IMR-90 (cell line): ENCODE results near the gene FOXM1. TPM values are rescaled to one million over a fixed set of nuclear protein-coding genes. Genes with fewer than 3 reads are reported as not detected.

Source experiments
- ATAC-seq: fragments of 200-7000 bp; cut with Tn5 transposase; 2 replicates; pipeline ENCODE4 v1.9.1; 2020; ENCODE audit warnings: low read depth, mild to moderate bottlenecking, moderate library complexity
- BruUV-seq: library from RNA; stranded (reverse); fragments of 400-500 nt; replicated peaks from 2 replicates; lab custom pipeline; 2021; lab: Mats Ljungman, UMichigan
- CTCF ChIA-PET: fragments of 300-600 bp; formaldehyde crosslinking; extraction: SDS; loops from one replicate; lab custom pipeline; 2021; ENCODE audit warnings: antibody characterized with exemption; lab: Yijun Ruan, JAX
- POLR2A ChIA-PET: fragments of 300-600 bp; sonication (Branson Sonifier 250); formaldehyde crosslinking; loops from one replicate; lab custom pipeline; 2022; ENCODE audit warnings: antibody characterized with exemption; ENCODE audit not compliant: unreplicated experiment; lab: Charles Lee
- DNase-seq: peaks from one replicate; pipeline ENCODE4 v3.0.0; 2013
- H2AFZ ChIP-seq: replicated peaks from 2 replicates; pipeline ENCODE3; 2013; ENCODE audit warnings: low read length, mild to moderate bottlenecking; ENCODE audit not compliant: poor library complexity
- H2AK5ac ChIP-seq: 2 replicates; pipeline ENCODE4 v1.6.1; 2013; ENCODE audit warnings: low read depth, low read length, inconsistent platforms
- H2AK9ac ChIP-seq: replicated peaks from 2 replicates; pipeline ENCODE3; 2013; ENCODE audit warnings: mild to moderate bottlenecking, low read depth, low read length, moderate library complexity; ENCODE audit not compliant: poor library complexity
- H2BK120ac ChIP-seq: 2 replicates; pipeline ENCODE4 v1.6.1; 2013; ENCODE audit warnings: low read depth, low read length, inconsistent platforms
- H2BK15ac ChIP-seq: 3 replicates; pipeline ENCODE4 v1.6.1; 2013; ENCODE audit warnings: low read depth, low read length, inconsistent platforms
- H2BK20ac ChIP-seq: 2 replicates; pipeline ENCODE4 v1.6.1; 2013; ENCODE audit warnings: low read depth, mild to moderate bottlenecking, inconsistent platforms, low read length, moderate library complexity
- H2BK5ac ChIP-seq: 2 replicates; pipeline ENCODE4 v1.6.1; 2013; ENCODE audit warnings: mild to moderate bottlenecking, low read depth, low read length, inconsistent platforms; ENCODE audit not compliant: poor library complexity, severe bottlenecking
- H3K14ac ChIP-seq: replicated peaks from 2 replicates; pipeline ENCODE4 v1.6.1; 2013; ENCODE audit warnings: low read depth, low read length, inconsistent platforms
- H3K18ac ChIP-seq: 2 replicates; pipeline ENCODE4 v1.6.1; 2013; ENCODE audit warnings: low read depth, low read length, control low read depth
- H3K23ac ChIP-seq: 2 replicates; pipeline ENCODE4 v1.6.1; 2013; ENCODE audit warnings: low read depth, low read length, inconsistent platforms
- H3K27ac ChIP-seq: 2 replicates; pipeline ENCODE4 v1.5.1; 2013; ENCODE audit warnings: mild to moderate bottlenecking, control low read depth, low read length; ENCODE audit not compliant: insufficient read depth
- H3K27me3 ChIP-seq: 2 replicates; pipeline ENCODE4 v1.6.1; 2013; ENCODE audit warnings: low read length; ENCODE audit not compliant: control insufficient read depth, insufficient read depth
- H3K36me3 ChIP-seq: 2 replicates; pipeline ENCODE4 v1.6.1; 2013; ENCODE audit warnings: low read length, mixed read lengths; ENCODE audit not compliant: control insufficient read depth, insufficient read depth
- H3K4ac ChIP-seq: 2 replicates; pipeline ENCODE4 v1.6.1; 2013; ENCODE audit warnings: low read depth, low read length, inconsistent platforms
- H3K4me1 ChIP-seq: 2 replicates; pipeline ENCODE4 v1.6.1; 2013; ENCODE audit warnings: low read length, mixed read lengths; ENCODE audit not compliant: control insufficient read depth, insufficient read depth
- H3K4me2 ChIP-seq: 2 replicates; pipeline ENCODE4 v1.6.1; 2013; ENCODE audit warnings: low read depth, mild to moderate bottlenecking, control low read depth, low read length, moderate library complexity
- H3K4me3 ChIP-seq: 2 replicates; pipeline ENCODE4 v1.5.1; 2013; ENCODE audit warnings: low read depth, mild to moderate bottlenecking, control low read depth, low read length, moderate library complexity; ENCODE audit not compliant: insufficient read depth
- H3K56ac ChIP-seq: 2 replicates; pipeline ENCODE4 v1.6.1; 2013; ENCODE audit warnings: low read length, inconsistent platforms; ENCODE audit not compliant: insufficient read depth; ENCODE audit errors: extremely low read depth
- H3K79me1 ChIP-seq, 2 experiments: 2 replicates each; pipeline ENCODE4 v1.6.1; 2013; ENCODE audit warnings: low read length in 2 of 2, inconsistent platforms in 1 of 2, low read depth in 1 of 2
- H3K9ac ChIP-seq: 2 replicates; pipeline ENCODE4 v1.6.1; 2013; ENCODE audit warnings: low read depth, low read length, control low read depth
- H3K9me1 ChIP-seq: 2 replicates; pipeline ENCODE4 v1.6.1; 2013; ENCODE audit warnings: low read length, inconsistent platforms; ENCODE audit not compliant: insufficient read depth
- H3K9me3 ChIP-seq: 2 replicates; pipeline ENCODE4 v1.6.1; 2013; ENCODE audit warnings: low read length; ENCODE audit not compliant: control insufficient read depth, insufficient read depth
- H4K20me1 ChIP-seq: 2 replicates; pipeline ENCODE4 v1.6.1; 2013; ENCODE audit warnings: low read length, inconsistent platforms; ENCODE audit not compliant: insufficient read depth
- H4K5ac ChIP-seq: 2 replicates; pipeline ENCODE4 v1.6.1; 2013; ENCODE audit warnings: mild to moderate bottlenecking, low read depth, low read length, control low read depth
- H4K8ac ChIP-seq, 2 experiments: 2 replicates each; pipeline ENCODE4 v1.6.1; 2013; ENCODE audit warnings: low read depth in 2 of 2, low read length in 2 of 2, control low read depth in 1 of 2, inconsistent platforms in 1 of 2
- H4K91ac ChIP-seq: 2 replicates; pipeline ENCODE4 v1.6.1; 2013; ENCODE audit warnings: low read depth, low read length, inconsistent platforms; ENCODE audit not compliant: insufficient read depth
- BHLHE40 ChIP-seq: fragments of 150-350 bp; IDR thresholded peaks from 2 replicates; pipeline ENCODE4 v1.6.1; 2016; ENCODE audit warnings: mild to moderate bottlenecking, low read depth, low read length
- FOS ChIP-seq: fragments of 150-350 bp; IDR thresholded peaks from 2 replicates; pipeline ENCODE4 v1.6.1; 2016; ENCODE audit warnings: low read depth, low read length
- NFE2L2 ChIP-seq: fragments of 150-350 bp; IDR thresholded peaks from 2 replicates; pipeline ENCODE4 v1.6.1; 2016; ENCODE audit warnings: low read depth, mild to moderate bottlenecking, low read length
- POLR2A ChIP-seq: IDR thresholded peaks from 2 replicates; pipeline ENCODE4 v1.6.1; 2012; ENCODE audit warnings: mild to moderate bottlenecking, low read depth, low read length
- SMC3 ChIP-seq: fragments of 150-350 bp; IDR thresholded peaks from 2 replicates; pipeline ENCODE4 v1.6.1; 2016; ENCODE audit warnings: low read depth, mild to moderate bottlenecking, antibody characterized with exemption, low read length, moderate library complexity
- WGBS, 2 experiments: methylation state at CpG; one replicate each; pipeline versions ENCODE4 v1.1.5 to v1.1.7; 2013; ENCODE audit warnings: missing lambda C conversion rate in 2 of 2; ENCODE audit not compliant: insufficient read length in 1 of 2; ENCODE audit errors: extremely low coverage in 2 of 2; 5-methylcytosine and 5-hydroxymethylcytosine counted together
- dilution Hi-C: fragments of 300-500 bp; cut with HindIII; formaldehyde crosslinking; loops from one replicate; pipeline ENCODE4 v1.14.3; 2018; ENCODE audit warnings: low sequenced_read_pairs; ENCODE audit not compliant: unreplicated experiment
- in situ Hi-C: fragments of 300-500 bp; cut with MboI; formaldehyde crosslinking; loops from 3 replicates; pipeline ENCODE4 v1.14.3; 2019; ENCODE audit warnings: low sequenced_read_pairs, inconsistent platforms, mixed read lengths
- intact Hi-C: fragments of 100-400 bp; cut with micrococcal nuclease; formaldehyde crosslinking; loops from 2 replicates; pipeline ENCODE4 v1.10.0; 2022
- polyA plus RNA-seq, 3 experiments: library from polyadenylated mRNA; depleted of rRNA; stranded (reverse); fragments of >200 nt; gene quantifications; 2 replicates each; pipeline ENCODE4 v1.2.3, GENCODE V29; 2012; ENCODE audit warnings: low replicate concordance in 1 of 3
- total RNA-seq: library from RNA; depleted of rRNA; stranded (reverse); fragments of >200 nt; gene quantifications from 2 replicates; pipeline ENCODE4 v1.2.3, GENCODE V29; 2012
- TF ChIP-seq, protein P1 (sequence below): fragments of 150-350 bp; IDR thresholded peaks from 2 replicates; pipeline ENCODE4 v1.6.1; 2016; ENCODE audit warnings: low read depth, mild to moderate bottlenecking, low read length, moderate library complexity, borderline replicate concordance
- TF ChIP-seq, protein P2 (sequence below): conservative IDR thresholded peaks from 2 replicates; pipeline ENCODE4 v1.5.1; 2012; ENCODE audit warnings: mild to moderate bottlenecking, low read depth, low read length, improper control_type of control experiment

The FOXM1 gene
- total and polyA plus RNA-seq, 2 of the 4 experiments (the other 2 are of a cell fraction): 14.9 to 29.3 TPM

DNA sequence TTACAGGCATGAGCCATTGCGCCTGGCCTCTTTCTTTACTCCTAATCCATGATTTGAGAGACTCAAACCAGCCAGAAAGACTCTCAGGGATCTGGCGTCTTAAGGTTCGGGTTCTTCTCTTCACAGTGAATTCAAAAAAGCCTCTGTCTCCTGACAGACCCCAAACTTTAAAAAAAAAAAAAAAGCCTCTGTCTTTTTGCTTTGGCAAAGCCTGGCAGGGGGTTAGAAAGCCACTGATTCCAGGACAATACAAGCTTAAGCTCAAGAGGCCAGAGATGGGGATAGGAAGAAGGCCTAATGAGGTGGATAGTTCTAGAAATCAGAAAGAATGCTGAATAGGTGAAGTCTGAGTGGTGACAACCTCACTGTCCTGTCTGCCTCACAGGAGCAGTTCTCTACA, 50.9 kb downstream of the FOXM1 start:
- TF ChIP-seq, protein P1, sequence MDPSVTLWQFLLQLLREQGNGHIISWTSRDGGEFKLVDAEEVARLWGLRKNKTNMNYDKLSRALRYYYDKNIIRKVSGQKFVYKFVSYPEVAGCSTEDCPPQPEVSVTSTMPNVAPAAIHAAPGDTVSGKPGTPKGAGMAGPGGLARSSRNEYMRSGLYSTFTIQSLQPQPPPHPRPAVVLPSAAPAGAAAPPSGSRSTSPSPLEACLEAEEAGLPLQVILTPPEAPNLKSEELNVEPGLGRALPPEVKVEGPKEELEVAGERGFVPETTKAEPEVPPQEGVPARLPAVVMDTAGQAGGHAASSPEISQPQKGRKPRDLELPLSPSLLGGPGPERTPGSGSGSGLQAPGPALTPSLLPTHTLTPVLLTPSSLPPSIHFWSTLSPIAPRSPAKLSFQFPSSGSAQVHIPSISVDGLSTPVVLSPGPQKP: no peak
- TF ChIP-seq SMC3: no peak
- no peak for TF ChIP-seq BHLHE40
- no peak for TF ChIP-seq POLR2A
- TF ChIP-seq NFE2L2: no peak
- TF ChIP-seq, protein P2, sequence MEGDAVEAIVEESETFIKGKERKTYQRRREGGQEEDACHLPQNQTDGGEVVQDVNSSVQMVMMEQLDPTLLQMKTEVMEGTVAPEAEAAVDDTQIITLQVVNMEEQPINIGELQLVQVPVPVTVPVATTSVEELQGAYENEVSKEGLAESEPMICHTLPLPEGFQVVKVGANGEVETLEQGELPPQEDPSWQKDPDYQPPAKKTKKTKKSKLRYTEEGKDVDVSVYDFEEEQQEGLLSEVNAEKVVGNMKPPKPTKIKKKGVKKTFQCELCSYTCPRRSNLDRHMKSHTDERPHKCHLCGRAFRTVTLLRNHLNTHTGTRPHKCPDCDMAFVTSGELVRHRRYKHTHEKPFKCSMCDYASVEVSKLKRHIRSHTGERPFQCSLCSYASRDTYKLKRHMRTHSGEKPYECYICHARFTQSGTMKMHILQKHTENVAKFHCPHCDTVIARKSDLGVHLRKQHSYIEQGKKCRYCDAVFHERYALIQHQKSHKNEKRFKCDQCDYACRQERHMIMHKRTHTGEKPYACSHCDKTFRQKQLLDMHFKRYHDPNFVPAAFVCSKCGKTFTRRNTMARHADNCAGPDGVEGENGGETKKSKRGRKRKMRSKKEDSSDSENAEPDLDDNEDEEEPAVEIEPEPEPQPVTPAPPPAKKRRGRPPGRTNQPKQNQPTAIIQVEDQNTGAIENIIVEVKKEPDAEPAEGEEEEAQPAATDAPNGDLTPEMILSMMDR: no peak
- no peak for TF ChIP-seq FOS
- Histone ChIP-seq H2BK5ac (no peak overlapping the region), H2BK20ac (no peak overlapping the region), H2BK120ac (no peak overlapping the region), H3K4me1 (no peaks in the 10 kb centered on the region), H2BK15ac (no peak overlapping the region), H3K9me1 (no peaks in the 10 kb centered on the region), H4K20me1 (no peaks in the 10 kb centered on the region), H3K14ac (no peak overlapping the region), H2AK5ac (no peak overlapping the region), H3K4ac (no peak overlapping the region), H3K27ac (no peak overlapping the region), H3K23ac (no peak overlapping the region), H3K9ac (no peak overlapping the region), H4K8ac (no peak overlapping the region), H3K36me3 (peaks cover 63% of the 10 kb centered on the region), H3K56ac (no peak overlapping the region), H3K4me2 (no peak overlapping the region), H3K79me1 (no peaks in the 10 kb centered on the region), H3K18ac (no peak overlapping the region), H4K5ac (no peak overlapping the region), H2AFZ (no peak overlapping the region), H4K91ac (no peak overlapping the region), H3K27me3 (no peaks in the 10 kb centered on the region), H3K9me3 (no peaks in the 10 kb centered on the region), H3K4me3 (no peak overlapping the region), H2AK9ac (no peak overlapping the region)
- intact Hi-C loops: no loop called here
- in situ Hi-C loops: no loop called here
- DNase-seq: no peak
- dilution Hi-C loops: no loop called here
- ATAC-seq: no peak
- whole genome bisulfite sequencing, 2 experiments: no CpG with 5 or more reads among the region's 3 CpGs
- ChIA-PET CTCF (interaction anchor here (0.6 kb wide), 1 partner anchor 274 kb away, joined by 4 read pairs; no protein-coding TSS in a partner anchor), POLR2A (no interaction called here)
- BruUV-seq: no TSS peak
